ENCODE data around the gene FKRP.

DNA sequence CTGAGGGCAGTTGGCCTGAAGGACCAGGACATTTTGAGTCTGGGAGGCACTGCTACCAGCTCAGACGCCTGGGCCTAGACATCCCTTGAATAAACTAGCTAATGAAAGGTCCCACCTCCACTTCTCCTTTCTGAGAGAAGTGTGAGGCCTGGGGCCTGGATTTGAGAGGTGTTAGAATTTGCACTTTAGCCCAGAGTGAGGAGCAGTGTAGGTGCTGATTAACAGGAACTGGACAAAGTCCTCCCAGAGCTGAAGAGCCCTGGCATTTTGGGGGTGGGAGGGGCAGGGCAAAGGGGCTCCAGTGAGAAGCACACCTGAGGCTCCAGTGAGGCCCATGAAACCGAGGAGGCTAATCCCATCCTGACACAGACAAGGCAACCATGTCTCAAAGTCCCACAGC lies 57.7 kb downstream of the FKRP start:
- TF ChIP-seq, protein P1, sequence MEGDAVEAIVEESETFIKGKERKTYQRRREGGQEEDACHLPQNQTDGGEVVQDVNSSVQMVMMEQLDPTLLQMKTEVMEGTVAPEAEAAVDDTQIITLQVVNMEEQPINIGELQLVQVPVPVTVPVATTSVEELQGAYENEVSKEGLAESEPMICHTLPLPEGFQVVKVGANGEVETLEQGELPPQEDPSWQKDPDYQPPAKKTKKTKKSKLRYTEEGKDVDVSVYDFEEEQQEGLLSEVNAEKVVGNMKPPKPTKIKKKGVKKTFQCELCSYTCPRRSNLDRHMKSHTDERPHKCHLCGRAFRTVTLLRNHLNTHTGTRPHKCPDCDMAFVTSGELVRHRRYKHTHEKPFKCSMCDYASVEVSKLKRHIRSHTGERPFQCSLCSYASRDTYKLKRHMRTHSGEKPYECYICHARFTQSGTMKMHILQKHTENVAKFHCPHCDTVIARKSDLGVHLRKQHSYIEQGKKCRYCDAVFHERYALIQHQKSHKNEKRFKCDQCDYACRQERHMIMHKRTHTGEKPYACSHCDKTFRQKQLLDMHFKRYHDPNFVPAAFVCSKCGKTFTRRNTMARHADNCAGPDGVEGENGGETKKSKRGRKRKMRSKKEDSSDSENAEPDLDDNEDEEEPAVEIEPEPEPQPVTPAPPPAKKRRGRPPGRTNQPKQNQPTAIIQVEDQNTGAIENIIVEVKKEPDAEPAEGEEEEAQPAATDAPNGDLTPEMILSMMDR (IDR thresholded peaks at IDR 0.05) = no peak
- TF ChIP-seq EP300 (IDR thresholded peaks at IDR 0.05) (no peak), POLR2A (IDR thresholded peaks at IDR 0.05) (no peak), POLR2AphosphoS5 (IDR thresholded peaks at IDR 0.05) (no peak)

Data from stomach (tissue), 4 donors.